NT2/D1 (cell line): ENCODE measurements around the gene MAP1LC3B2.

Source experiments
- SUZ12 ChIP-seq: IDR thresholded peaks from 2 replicates; pipeline ENCODE4 v1.6.1; 2011; ENCODE audit not compliant: insufficient read length, insufficient read depth; ENCODE audit errors: extremely low read depth
- YY1 ChIP-seq: IDR thresholded peaks from 2 replicates; pipeline ENCODE4 v1.6.1; 2011; ENCODE audit not compliant: insufficient read length, insufficient read depth
- ZNF274 ChIP-seq: IDR thresholded peaks from 2 replicates; pipeline ENCODE4 v1.6.1; 2011; ENCODE audit warnings: mild to moderate bottlenecking, low read depth, low read length

GRCh38 chr12:116613256-116613655 lies 54.1 kb downstream of the MAP1LC3B2 start:
- TF ChIP-seq YY1 = no peak
- TF ChIP-seq SUZ12 = no peak
- TF ChIP-seq ZNF274 = no peak
